SK-N-SH treated with all-trans-retinoic acid at 6 μM for 48 hours (cell line): ENCODE data around the gene BABAM2.

ENCODE experiments used
- ARNTL ChIP-seq: fragments of 450-650 bp; formaldehyde crosslinking; IDR thresholded peaks from 2 replicates; pipeline ENCODE4 v1.5.0; 2020; ENCODE audit warnings: low read depth, mild to moderate bottlenecking, moderate library complexity, borderline replicate concordance
- CREB5 ChIP-seq: fragments of 250-450 bp; sonication (Bioruptor Pico); IDR thresholded peaks from 2 replicates; pipeline ENCODE4 v1.5.1; 2020; ENCODE audit warnings: low read depth, mild to moderate bottlenecking, moderate library complexity
- CSDC2 ChIP-seq: fragments of 250-450 bp; sonication (Bioruptor Pico); IDR thresholded peaks from 2 replicates; pipeline ENCODE4 v1.5.0; 2020; ENCODE audit warnings: mild to moderate bottlenecking, moderate library complexity
- GLIS3 ChIP-seq: fragments of 250-450 bp; sonication (Bioruptor Pico); IDR thresholded peaks from 2 replicates; pipeline ENCODE4 v1.5.0; 2020; ENCODE audit warnings: mild to moderate bottlenecking, moderate library complexity
- PATZ1 ChIP-seq: fragments of 250-450 bp; sonication (Bioruptor Pico); IDR thresholded peaks from 2 replicates; pipeline ENCODE4 v1.8.0; 2020; ENCODE audit warnings: mild to moderate bottlenecking, moderate library complexity, borderline replicate concordance
- PPARA ChIP-seq: fragments of 250-450 bp; sonication (Bioruptor Pico); IDR thresholded peaks from 2 replicates; pipeline ENCODE4 v1.5.0; 2020; ENCODE audit warnings: mild to moderate bottlenecking, borderline replicate concordance
- RARB ChIP-seq: fragments of 250-450 bp; sonication (Bioruptor Pico); IDR thresholded peaks from 2 replicates; pipeline ENCODE4 v1.8.0; 2021; ENCODE audit warnings: mild to moderate bottlenecking, moderate library complexity
- TCF4 ChIP-seq: fragments of 250-450 bp; sonication (Bioruptor Pico); IDR thresholded peaks from 2 replicates; pipeline ENCODE4 v1.8.0; 2021; ENCODE audit warnings: mild to moderate bottlenecking, moderate library complexity, borderline replicate concordance
- TSHZ2 ChIP-seq: fragments of 250-450 bp; sonication (Bioruptor Pico); IDR thresholded peaks from 2 replicates; pipeline ENCODE4 v1.5.0; 2020; ENCODE audit warnings: mild to moderate bottlenecking, moderate library complexity
- ZFP30 ChIP-seq: fragments of 450-650 bp; formaldehyde crosslinking; IDR thresholded peaks from 2 replicates; pipeline ENCODE4 v1.5.0; 2022; ENCODE audit warnings: mild to moderate bottlenecking, moderate library complexity
- ZNF70 ChIP-seq: fragments of 450-650 bp; formaldehyde crosslinking; IDR thresholded peaks from 2 replicates; pipeline ENCODE4 v1.5.0; 2020; ENCODE audit warnings: mild to moderate bottlenecking, moderate library complexity

- TF ChIP-seq PATZ1 (CRISPR knock-in tag) (no peak), GLIS3 (CRISPR knock-in tag) (no peak), ARNTL (CRISPR knock-in tag) (no peak), CREB5 (CRISPR knock-in tag) (no peak), TSHZ2 (CRISPR knock-in tag) (no peak), PPARA (CRISPR knock-in tag) (no peak), CSDC2 (no peak), ZNF70 (no peak), ZFP30 (CRISPR knock-in tag) (no peak), TCF4 (CRISPR knock-in tag) (no peak), RARB (CRISPR knock-in tag) (no peak)
Observed at GRCh38 chr2:28358668-28359201, 468.2 kb downstream of the BABAM2 start.
